ENCODE data around the gene ARL4A. TPM values are rescaled to one million over a fixed set of nuclear protein-coding genes. Genes with fewer than 3 reads are reported as not detected.

The ARL4A gene
- total RNA-seq, 2 experiments from 2014 or later: 12.2 to 13.8 TPM

GRCh38 chr7:12706900-12707536, 19.6 kb downstream of the ARL4A start:
- Mint-ChIP-seq H3K4me3 (no peak overlapping the region), H3K27me3 (peaks cover 3% of the 10 kb centered on the region), H3K9me3 (no peaks in the 10 kb centered on the region), H3K36me3 (no peaks in the 10 kb centered on the region), H3K27ac (no peak overlapping the region), H3K4me1 (no peaks in the 10 kb centered on the region)
- no peak for DNase-seq

GRCh38 chr7:12708314-12708713, 20.9 kb downstream of the ARL4A start:
- Mint-ChIP-seq H3K36me3 (no peaks in the 10 kb centered on the region), H3K27me3 (peaks cover 3% of the 10 kb centered on the region), H3K4me3 (no peak overlapping the region), H3K9me3 (no peaks in the 10 kb centered on the region), H3K4me1 (no peaks in the 10 kb centered on the region), H3K27ac (no peak overlapping the region)
- no peak for DNase-seq

- H3K27me3 Mint-ChIP-seq: no peaks in the 10 kb centered on the region
- no peaks in the 10 kb centered on the region for H3K4me1 Mint-ChIP-seq
- H3K27ac Mint-ChIP-seq: no peak overlapping the region
- DNase-seq: no peak
- H3K36me3 Mint-ChIP-seq: no peaks in the 10 kb centered on the region
- no peaks in the 10 kb centered on the region for H3K9me3 Mint-ChIP-seq
- no peak overlapping the region for H3K4me3 Mint-ChIP-seq
Observed at GRCh38 chr7:12709726-12710502, 22.5 kb downstream of the ARL4A start.

- Mint-ChIP-seq H3K4me3 (no peak overlapping the region), H3K36me3 (no peaks in the 10 kb centered on the region), H3K27me3 (no peaks in the 10 kb centered on the region), H3K27ac (no peak overlapping the region), H3K4me1 (peaks cover 9% of the 10 kb centered on the region), H3K9me3 (no peaks in the 10 kb centered on the region)
- DNase-seq: no peak
Observed at GRCh38 chr7:12711124-12711523, 23.7 kb downstream of the ARL4A start.

GRCh38 chr7:12712236-12712635, 24.8 kb downstream of the ARL4A start:
- no peaks in the 10 kb centered on the region for H3K27me3 Mint-ChIP-seq
- no peak overlapping the region for H3K4me3 Mint-ChIP-seq
- no peak for DNase-seq
- H3K9me3 Mint-ChIP-seq: no peaks in the 10 kb centered on the region
- H3K27ac Mint-ChIP-seq: no peak overlapping the region
- H3K36me3 Mint-ChIP-seq: no peaks in the 10 kb centered on the region
- H3K4me1 Mint-ChIP-seq: peaks cover 18% of the 10 kb centered on the region

GRCh38 chr7:12713625-12714378, 26.4 kb downstream of the ARL4A start:
- Mint-ChIP-seq H3K4me3 (no peak overlapping the region), H3K4me1 (peaks cover 19% of the 10 kb centered on the region), H3K9me3 (no peaks in the 10 kb centered on the region), H3K36me3 (no peaks in the 10 kb centered on the region), H3K27me3 (no peaks in the 10 kb centered on the region), H3K27ac (no peak overlapping the region)
- DNase-seq: no peak

- H3K4me1 Mint-ChIP-seq: peaks cover 21% of the 10 kb centered on the region
- no peaks in the 10 kb centered on the region for H3K27me3 Mint-ChIP-seq
- H3K36me3 Mint-ChIP-seq: no peaks in the 10 kb centered on the region
- H3K9me3 Mint-ChIP-seq: no peaks in the 10 kb centered on the region
- no peak overlapping the region for H3K27ac Mint-ChIP-seq
- DNase-seq: no peak
- no peak overlapping the region for H3K4me3 Mint-ChIP-seq
Observed at GRCh38 chr7:12714379-12714737, 26.9 kb downstream of the ARL4A start.

- H3K27me3 Mint-ChIP-seq: no peaks in the 10 kb centered on the region
Observed at GRCh38 chr7:12715372-12716133, 28.1 kb downstream of the ARL4A start.

GRCh38 chr7:12716134-12716681, 28.8 kb downstream of the ARL4A start:
- H3K4me3 Mint-ChIP-seq: no peak overlapping the region
- no peaks in the 10 kb centered on the region for H3K9me3 Mint-ChIP-seq
- H3K27ac Mint-ChIP-seq: no peak overlapping the region
- no peaks in the 10 kb centered on the region for H3K36me3 Mint-ChIP-seq
- peaks cover 32% of the 10 kb centered on the region for H3K4me1 Mint-ChIP-seq
- DNase-seq: no peak
- no peaks in the 10 kb centered on the region for H3K27me3 Mint-ChIP-seq

More at GRCh38 chr7:12715372-12716133, 28.1 kb downstream of the ARL4A start:
- Mint-ChIP-seq H3K4me3 (no peak overlapping the region), H3K27ac (no peak overlapping the region), H3K9me3 (no peaks in the 10 kb centered on the region), H3K36me3 (no peaks in the 10 kb centered on the region), H3K4me1 (peaks cover 32% of the 10 kb centered on the region)
- DNase-seq: peak; percentile 51

- Mint-ChIP-seq H3K4me3 (no peak overlapping the region), H3K9me3 (no peaks in the 10 kb centered on the region), H3K36me3 (no peaks in the 10 kb centered on the region), H3K27ac (no peak overlapping the region), H3K4me1 (peaks cover 32% of the 10 kb centered on the region), H3K27me3 (no peaks in the 10 kb centered on the region)
- no peak for DNase-seq
Observed at GRCh38 chr7:12716722-12717121, 29.3 kb downstream of the ARL4A start.

- Mint-ChIP-seq H3K36me3 (no peaks in the 10 kb centered on the region), H3K27me3 (no peaks in the 10 kb centered on the region), H3K4me3 (peak overlapping the region; percentile 42), H3K9me3 (no peaks in the 10 kb centered on the region), H3K27ac (peak overlapping the region; percentile 82), H3K4me1 (peaks cover 40% of the 10 kb centered on the region)
- no peak for DNase-seq
Observed at GRCh38 chr7:12719141-12719919, 31.9 kb downstream of the ARL4A start.

GRCh38 chr7:12719981-12720865, 32.8 kb downstream of the ARL4A start:
- H3K27me3 Mint-ChIP-seq: no peaks in the 10 kb centered on the region
- no peaks in the 10 kb centered on the region for H3K9me3 Mint-ChIP-seq
- peak overlapping the region; percentile 82 for H3K27ac Mint-ChIP-seq
- H3K36me3 Mint-ChIP-seq: no peaks in the 10 kb centered on the region
- DNase-seq: no peak
- no peak overlapping the region for H3K4me3 Mint-ChIP-seq
- H3K4me1 Mint-ChIP-seq: peaks cover 39% of the 10 kb centered on the region

- Mint-ChIP-seq H3K4me1 (peaks cover 29% of the 10 kb centered on the region), H3K36me3 (no peaks in the 10 kb centered on the region)
Observed at GRCh38 chr7:12721286-12721830, 33.9 kb downstream of the ARL4A start.

More at GRCh38 chr7:12721286-12721830, 33.9 kb downstream of the ARL4A start:
- DNase-seq: no peak
- no peak overlapping the region for H3K4me3 Mint-ChIP-seq
- H3K27me3 Mint-ChIP-seq: no peaks in the 10 kb centered on the region
- H3K9me3 Mint-ChIP-seq: no peaks in the 10 kb centered on the region
- no peak overlapping the region for H3K27ac Mint-ChIP-seq
